Stimulated activated effector memory CD8-positive, alpha-beta T cell treated with anti-CD3 and anti-CD28 coated beads, Interleukin-12 subunit alpha, Interleukin-12 subunit beta, amount 100 ng/mL, for 72 hours (primary cell): Measurements from ENCODE around the gene GOPC.

Experiments used
- ATAC-seq: fragments of 150-1000 bp; cut with Tn5 transposase; 2 replicates; pipeline ENCODE4 v1.10.0; 2021
- DNase-seq, 2 donors: peaks; one replicate each; pipeline ENCODE4 v3.0.0; 2021 to 2022; ENCODE audit warnings: low spot score in 2 of 2
- H3K27ac Mint-ChIP-seq: one replicate; pipeline ENCODE4 v1.8.0; 2022; ENCODE audit warnings: mild to moderate bottlenecking, mixed read lengths
- H3K36me3 Mint-ChIP-seq: one replicate; pipeline ENCODE4 v1.8.0; 2022; ENCODE audit warnings: mild to moderate bottlenecking, mixed read lengths
- H3K4me1 Mint-ChIP-seq: one replicate; pipeline ENCODE4 v1.8.0; 2022; ENCODE audit warnings: mixed read lengths
- H3K4me3 Mint-ChIP-seq: one replicate; pipeline ENCODE4 v1.8.0; 2022; ENCODE audit warnings: mild to moderate bottlenecking, mixed read lengths
- H3K9me3 Mint-ChIP-seq: one replicate; pipeline ENCODE4 v1.8.0; 2022; ENCODE audit warnings: mixed read lengths

Gene GOPC

GRCh38 chr6:117568247-117568646 is 34.1 kb downstream of the GOPC start:
- Mint-ChIP-seq H3K4me3 (no peak overlapping the region), H3K9me3 (no peaks in the 10 kb centered on the region), H3K27ac (no peak overlapping the region), H3K4me1 (peaks cover 22% of the 10 kb centered on the region), H3K36me3 (peaks cover 98% of the 10 kb centered on the region)
- DNase-seq (no peak), ATAC-seq (no peak)

DNA sequence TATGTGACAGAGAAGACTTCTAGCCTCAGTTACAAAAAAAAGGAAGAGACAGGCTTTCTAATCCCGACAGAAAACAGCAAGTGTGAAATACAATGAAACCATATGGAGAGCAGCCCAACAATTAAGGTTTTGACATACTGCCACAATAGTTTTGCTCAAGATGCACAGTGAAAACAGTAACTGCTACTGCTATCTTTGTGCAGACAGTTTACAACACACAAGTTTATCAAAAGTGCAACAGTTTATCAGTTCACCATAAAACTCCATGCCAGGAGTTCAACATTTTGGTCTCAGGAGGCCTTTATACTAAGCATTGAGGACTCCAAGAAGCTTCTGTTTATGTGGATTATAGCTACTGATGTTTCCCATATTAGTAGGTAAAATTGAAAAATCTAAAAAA is 37.6 kb downstream of the GOPC start:
- Mint-ChIP-seq H3K9me3 (no peaks in the 10 kb centered on the region), H3K27ac (no peak overlapping the region), H3K4me1 (peaks cover 5% of the 10 kb centered on the region), H3K4me3 (no peak overlapping the region), H3K36me3 (peaks cover 94% of the 10 kb centered on the region)
- no peak for ATAC-seq
- no peak for DNase-seq

DNA sequence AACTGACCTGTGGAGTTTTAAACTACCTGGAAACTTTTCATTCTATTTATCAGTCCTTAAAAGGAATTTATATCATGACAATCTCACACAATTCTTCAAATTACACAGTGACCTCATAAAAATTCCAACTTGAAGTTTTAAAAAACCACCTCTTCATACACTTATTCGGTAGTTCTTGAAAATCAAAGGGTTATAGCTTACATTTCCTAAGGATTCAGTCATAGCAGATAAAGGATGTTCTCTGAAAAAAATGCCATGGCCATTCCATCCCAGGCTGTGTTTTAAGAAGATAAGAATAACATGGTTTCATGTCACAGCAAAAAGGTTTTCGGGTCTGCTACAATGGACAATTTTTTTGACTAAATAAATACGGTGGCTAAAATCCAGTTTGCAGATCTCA is 41.2 kb downstream of the GOPC start:
- no peak for DNase-seq
- Mint-ChIP-seq H3K36me3 (peaks cover 59% of the 10 kb centered on the region), H3K9me3 (no peaks in the 10 kb centered on the region), H3K27ac (no peak overlapping the region), H3K4me1 (no peaks in the 10 kb centered on the region), H3K4me3 (no peak overlapping the region)
- ATAC-seq, result no peak

- DNase-seq (no peak), ATAC-seq (no peak)
- Mint-ChIP-seq H3K9me3 (no peaks in the 10 kb centered on the region), H3K4me1 (no peaks in the 10 kb centered on the region), H3K36me3 (peaks cover 40% of the 10 kb centered on the region), H3K4me3 (no peak overlapping the region), H3K27ac (no peak overlapping the region)
Observed at GRCh38 chr6:117559299-117559698, 43.0 kb downstream of the GOPC start.

DNA sequence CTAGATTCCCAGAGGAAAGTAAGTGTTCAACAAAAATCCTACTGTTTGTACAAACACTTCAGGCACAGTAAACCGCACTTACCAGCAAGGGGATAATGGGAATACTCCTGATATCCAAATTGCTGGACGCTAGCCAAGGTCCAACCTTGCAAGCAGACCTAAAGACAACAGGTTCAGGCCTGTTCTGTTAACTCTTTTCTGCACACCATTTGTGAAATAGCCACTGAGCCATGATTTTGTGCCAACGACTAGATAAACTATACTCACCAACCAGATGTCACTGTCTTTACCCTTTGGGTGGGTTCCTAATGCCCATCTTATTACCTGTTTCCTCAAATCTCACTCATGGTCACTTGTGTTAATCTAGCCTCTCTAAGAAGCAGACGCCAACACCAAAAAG is 43.5 kb downstream of the GOPC start:
- H3K4me3 Mint-ChIP-seq, result no peak overlapping the region
- H3K36me3 Mint-ChIP-seq, result peaks cover 36% of the 10 kb centered on the region
- H3K9me3 Mint-ChIP-seq, result no peaks in the 10 kb centered on the region
- H3K4me1 Mint-ChIP-seq, result no peaks in the 10 kb centered on the region
- DNase-seq, result no peak
- ATAC-seq, result no peak
- H3K27ac Mint-ChIP-seq, result no peak overlapping the region

GRCh38 chr6:117557951-117558350 is 44.4 kb downstream of the GOPC start:
- no peaks in the 10 kb centered on the region for H3K4me1 Mint-ChIP-seq
- peaks cover 27% of the 10 kb centered on the region for H3K36me3 Mint-ChIP-seq
- no peak for ATAC-seq
- no peak for DNase-seq
- no peak overlapping the region for H3K27ac Mint-ChIP-seq
- no peaks in the 10 kb centered on the region for H3K9me3 Mint-ChIP-seq
- no peak overlapping the region for H3K4me3 Mint-ChIP-seq

DNA sequence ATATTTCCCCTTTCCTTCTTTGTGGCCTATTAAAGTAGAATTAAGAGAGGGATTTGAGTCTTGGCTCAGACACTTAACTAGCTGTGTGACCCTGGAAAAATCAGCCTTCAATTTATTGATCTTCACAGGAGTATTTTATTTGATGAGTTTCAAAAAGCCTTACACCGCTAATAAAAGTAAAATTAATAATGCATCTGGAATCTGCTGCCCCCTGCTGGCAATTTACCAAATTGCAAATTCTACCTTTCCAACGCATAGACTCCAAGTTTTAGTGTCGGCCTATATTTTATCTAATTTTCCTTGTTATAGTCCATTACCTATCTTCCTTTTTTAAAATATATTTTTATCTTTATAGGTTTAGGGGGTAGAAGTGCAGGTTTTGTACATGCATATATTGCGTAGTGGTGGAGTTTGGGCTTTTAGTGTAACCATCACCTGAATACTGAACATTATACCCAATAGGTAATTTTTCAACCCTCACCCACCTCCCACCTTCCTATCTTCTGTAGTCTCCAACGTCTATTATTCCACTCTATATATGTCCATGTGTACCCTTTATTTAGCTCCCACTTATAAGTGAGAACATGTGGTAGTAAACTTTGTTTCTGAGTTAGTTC is 46.3 kb downstream of the GOPC start:
- H3K36me3 Mint-ChIP-seq, result peaks cover 7% of the 10 kb centered on the region
- no peaks in the 10 kb centered on the region for H3K9me3 Mint-ChIP-seq
- DNase-seq (peak; percentile 43 to 79), ATAC-seq (no peak)
- no peak overlapping the region for H3K27ac Mint-ChIP-seq
- no peak overlapping the region for H3K4me3 Mint-ChIP-seq
- peaks cover under 1% of the 10 kb centered on the region for H3K4me1 Mint-ChIP-seq

- no peak overlapping the region for H3K4me3 Mint-ChIP-seq
- DNase-seq (no peak), ATAC-seq (peak; percentile 45)
- peaks cover 7% of the 10 kb centered on the region for H3K4me1 Mint-ChIP-seq
- H3K36me3 Mint-ChIP-seq, result peaks cover under 1% of the 10 kb centered on the region
- H3K27ac Mint-ChIP-seq, result no peak overlapping the region
- no peaks in the 10 kb centered on the region for H3K9me3 Mint-ChIP-seq
Observed at GRCh38 chr6:117555262-117555849, 47.0 kb downstream of the GOPC start.

- H3K9me3 Mint-ChIP-seq, result no peaks in the 10 kb centered on the region
- no peak overlapping the region for H3K4me3 Mint-ChIP-seq
- peaks cover 26% of the 10 kb centered on the region for H3K4me1 Mint-ChIP-seq
- H3K27ac Mint-ChIP-seq, result no peak overlapping the region
- H3K36me3 Mint-ChIP-seq, result peaks cover 8% of the 10 kb centered on the region
- DNase-seq (no peak), ATAC-seq (no peak)
Observed at GRCh38 chr6:117553142-117553541, 49.2 kb downstream of the GOPC start.

- Mint-ChIP-seq H3K4me3 (no peak overlapping the region), H3K36me3 (peaks cover 10% of the 10 kb centered on the region), H3K4me1 (peaks cover 30% of the 10 kb centered on the region), H3K27ac (no peak overlapping the region), H3K9me3 (no peaks in the 10 kb centered on the region)
- ATAC-seq, result no peak
- DNase-seq, result no peak
Observed at GRCh38 chr6:117552618-117553017, 49.7 kb downstream of the GOPC start.

DNA sequence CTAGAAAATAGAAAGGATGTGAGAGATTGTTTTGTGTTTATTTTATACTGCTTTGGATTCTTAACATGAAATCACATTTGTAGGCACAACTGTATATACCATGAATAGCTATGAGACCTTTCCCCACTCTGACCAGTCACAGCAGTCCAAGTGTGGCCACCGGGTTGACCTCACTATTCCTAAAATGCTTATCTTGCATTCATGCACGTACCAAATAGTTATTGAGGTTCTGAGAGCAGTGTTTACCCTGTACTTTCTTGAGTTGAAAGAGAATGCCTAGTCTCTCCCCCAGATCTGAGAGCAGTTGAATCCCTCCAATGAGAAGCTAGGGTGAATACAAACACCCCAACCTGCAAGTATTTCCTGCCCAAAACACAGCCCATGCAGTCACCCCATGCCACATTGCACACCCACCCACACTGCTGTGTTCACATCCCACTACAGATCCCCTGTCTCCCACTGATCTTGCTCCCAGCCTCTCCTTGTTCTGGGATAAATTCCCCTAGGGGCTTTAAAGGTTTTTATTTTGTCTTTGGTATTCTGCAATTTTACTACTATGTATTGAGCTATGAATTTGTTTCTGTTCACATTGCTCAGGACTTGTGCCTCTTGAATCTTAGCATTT is 51.6 kb downstream of the GOPC start:
- ATAC-seq, result no peak
- Mint-ChIP-seq H3K4me3 (no peak overlapping the region), H3K27ac (no peak overlapping the region), H3K4me1 (peaks cover 45% of the 10 kb centered on the region), H3K9me3 (no peaks in the 10 kb centered on the region), H3K36me3 (peaks cover 15% of the 10 kb centered on the region)
- no peak for DNase-seq

DNA sequence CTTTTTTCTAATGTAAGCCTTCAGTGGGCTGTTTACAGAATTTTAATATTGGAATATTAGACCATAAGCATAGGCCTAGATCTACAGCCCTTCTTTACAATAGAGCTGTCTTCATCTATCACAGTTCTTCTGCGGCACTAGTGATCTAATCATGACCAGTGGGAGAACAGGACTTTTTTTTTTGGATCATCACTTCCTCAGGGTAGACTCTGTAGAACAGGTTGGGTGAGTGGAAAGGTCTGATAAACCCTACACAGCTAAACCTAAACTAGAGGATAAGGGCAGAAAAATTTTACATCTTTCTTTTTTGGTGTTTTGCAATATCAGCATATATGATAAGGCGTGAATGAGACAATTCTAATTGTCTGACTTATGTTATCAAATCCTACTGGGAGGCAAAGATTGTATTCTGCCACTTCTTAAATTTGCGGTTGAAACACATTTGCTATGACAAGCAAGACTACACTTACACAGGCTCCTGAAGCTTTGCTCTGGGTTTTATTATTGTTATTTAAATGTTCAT is 52.2 kb downstream of the GOPC start:
- Mint-ChIP-seq H3K4me3 (peak overlapping the region; percentile 81), H3K4me1 (peaks cover 45% of the 10 kb centered on the region), H3K27ac (peak overlapping the region; percentile 89), H3K9me3 (no peaks in the 10 kb centered on the region), H3K36me3 (peaks cover 15% of the 10 kb centered on the region)
- no peak for DNase-seq
- ATAC-seq, result no peak

DNA sequence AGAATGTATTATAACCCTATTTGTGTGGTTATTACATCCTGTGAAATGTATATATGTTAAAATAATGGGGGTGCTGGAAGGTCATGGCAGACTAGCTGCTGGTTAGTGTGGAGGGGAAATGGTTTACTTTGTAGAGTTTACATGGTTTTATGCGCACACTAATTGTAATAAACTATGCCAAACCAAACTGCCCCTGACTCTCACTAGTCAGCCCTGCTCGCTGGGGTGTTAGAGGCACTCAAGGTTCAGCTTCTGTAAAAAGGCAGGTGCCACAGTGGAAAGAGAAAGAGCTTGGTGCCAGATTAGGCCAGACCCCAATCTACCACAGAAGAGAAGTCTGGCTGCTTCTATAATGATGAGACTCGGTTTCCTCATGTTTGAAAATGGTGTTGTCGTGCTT is 52.7 kb downstream of the GOPC start:
- Mint-ChIP-seq H3K27ac (peak overlapping the region; percentile 89), H3K36me3 (peaks cover 15% of the 10 kb centered on the region), H3K4me3 (peak overlapping the region; percentile 81), H3K9me3 (no peaks in the 10 kb centered on the region), H3K4me1 (peaks cover 45% of the 10 kb centered on the region)
- DNase-seq (peak in 1 of 2 donors; percentile 53), ATAC-seq (no peak)

DNA sequence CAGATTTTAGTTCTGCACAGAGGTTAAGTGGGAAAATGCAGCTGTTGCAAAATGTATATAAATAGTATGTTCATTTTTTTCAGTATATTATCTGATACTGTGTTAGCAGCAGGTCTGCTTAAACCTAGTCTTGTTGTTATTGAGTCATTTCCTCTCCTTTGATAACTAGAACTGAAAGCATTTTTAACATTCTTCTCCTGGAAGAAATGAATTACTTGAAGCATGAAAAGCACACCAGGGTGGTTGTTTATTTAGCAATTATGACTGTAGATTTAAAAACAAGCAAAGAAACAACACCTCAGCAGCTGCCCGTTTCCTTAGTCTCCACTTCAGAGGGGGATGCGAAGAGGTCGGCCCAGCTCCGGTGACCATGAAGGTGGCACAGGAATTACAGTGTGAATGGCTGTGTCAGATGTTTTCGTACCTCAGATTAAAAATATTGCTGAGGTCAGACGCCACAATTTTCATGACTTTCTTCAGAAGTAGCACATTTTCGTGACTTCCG is 53.5 kb downstream of the GOPC start:
- peak overlapping the region; percentile 89 for H3K27ac Mint-ChIP-seq
- peaks cover 15% of the 10 kb centered on the region for H3K36me3 Mint-ChIP-seq
- DNase-seq, result peak in 1 of 2 donors; percentile 64
- H3K9me3 Mint-ChIP-seq, result no peaks in the 10 kb centered on the region
- peak; percentile 80 for ATAC-seq
- H3K4me3 Mint-ChIP-seq, result peak overlapping the region; percentile 81
- H3K4me1 Mint-ChIP-seq, result peaks cover 45% of the 10 kb centered on the region

- Mint-ChIP-seq H3K27ac (peak overlapping the region; percentile 89), H3K9me3 (no peaks in the 10 kb centered on the region), H3K4me3 (peak overlapping the region; percentile 81), H3K4me1 (peaks cover 45% of the 10 kb centered on the region), H3K36me3 (peaks cover 15% of the 10 kb centered on the region)
- DNase-seq (peak; percentile 32 to 70), ATAC-seq (peak; percentile 57)
Observed at GRCh38 chr6:117547688-117548621, 54.4 kb downstream of the GOPC start.
